ENCODE data around the gene NCOA5.

NCOA5 gene

GRCh38 chr20:46058599-46059281, 31.0 kb downstream of the NCOA5 start:
- DNase-seq = no peak

GRCh38 chr20:46057856-46058598, 31.7 kb downstream of the NCOA5 start:
- peak; percentile 40 for DNase-seq

GRCh38 chr20:46056970-46057855, 32.5 kb downstream of the NCOA5 start:
- peak; percentile 18 for DNase-seq

- DNase-seq = no peak
These were observed 33.5 kb downstream of the NCOA5 start for GRCh38 chr20:46056027-46056833.

- DNase-seq = no peak
These were observed 34.5 kb downstream of the NCOA5 start for GRCh38 chr20:46055269-46055668.

- DNase-seq = no peak
These were observed 35.2 kb downstream of the NCOA5 start for GRCh38 chr20:46054606-46055005.

GRCh38 chr20:46053416-46053815, 36.3 kb downstream of the NCOA5 start:
- no peak for DNase-seq

- DNase-seq = no peak
These were observed 38.0 kb downstream of the NCOA5 start for GRCh38 chr20:46051556-46052308.

- DNase-seq = no peak
These were observed 38.9 kb downstream of the NCOA5 start for GRCh38 chr20:46050885-46051284.

GRCh38 chr20:46050444-46050843, 39.3 kb downstream of the NCOA5 start:
- DNase-seq = no peak

- no peak for DNase-seq
These were observed 39.9 kb downstream of the NCOA5 start for GRCh38 chr20:46049815-46050214.

- DNase-seq = no peak
These were observed 40.6 kb downstream of the NCOA5 start for GRCh38 chr20:46049190-46049589.

GRCh38 chr20:46047821-46048220, 41.9 kb downstream of the NCOA5 start:
- no peak for DNase-seq

GRCh38 chr20:46046588-46047310, 43.0 kb downstream of the NCOA5 start:
- no peak for DNase-seq

- DNase-seq = no peak
These were observed 44.9 kb downstream of the NCOA5 start for GRCh38 chr20:46044896-46045295.

GRCh38 chr20:46043556-46043955, 46.2 kb downstream of the NCOA5 start:
- DNase-seq = no peak

- DNase-seq = peak; percentile 32
These were observed 48.7 kb downstream of the NCOA5 start for GRCh38 chr20:46040902-46041535.

GRCh38 chr20:46037036-46037435, 52.7 kb downstream of the NCOA5 start:
- no peak for DNase-seq

GRCh38 chr20:46036370-46036769, 53.4 kb downstream of the NCOA5 start:
- DNase-seq = no peak

- DNase-seq = no peak
These were observed 54.0 kb downstream of the NCOA5 start for GRCh38 chr20:46035713-46036112.

GRCh38 chr20:46035253-46035652, 54.5 kb downstream of the NCOA5 start:
- no peak for DNase-seq
